EL (cell line): ENCODE data around the gene NKAIN2.
A peak's percentile ranks its signal among the peaks of the same experiment; 100 is the strongest.

Experiments used
- DNase-seq: peaks from one replicate; pipeline ENCODE4 v3.0.0-alpha.2; 2016

Gene NKAIN2

DNA sequence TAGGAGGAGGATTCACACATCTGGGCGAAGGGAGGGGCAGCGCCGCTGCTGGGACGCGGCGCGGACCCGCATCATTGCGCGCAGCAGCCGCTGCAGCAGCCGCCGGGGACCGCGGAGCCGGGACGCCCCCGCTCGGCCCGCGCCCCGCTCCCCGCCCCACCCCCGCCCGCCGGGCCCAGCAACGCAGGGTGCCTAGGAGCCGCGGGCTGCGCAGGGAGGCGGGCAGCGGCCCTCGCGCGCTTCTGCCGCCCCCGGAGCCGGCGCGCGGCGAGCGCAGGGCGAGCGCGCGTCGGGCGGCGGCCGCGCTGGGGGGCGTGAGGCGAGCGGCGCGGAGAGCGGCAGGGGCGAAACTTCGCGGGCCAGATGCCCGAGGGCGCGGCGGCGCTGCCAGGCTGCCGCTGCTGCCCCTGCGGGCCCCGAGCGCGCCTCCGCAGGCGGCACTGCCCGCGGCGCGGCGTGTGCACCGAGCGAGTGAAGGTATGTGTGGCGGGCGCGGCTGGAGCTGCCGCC is at the start of gene NKAIN2:
TSS of gene NKAIN2 (plus strand) at position 362 of the 510 bp plus-strand sequence.
- DNase-seq, result no peak

GRCh38 chr6:123759472-123759871 is 44.2 kb upstream of the NKAIN2 start:
- no peak for DNase-seq

DNA sequence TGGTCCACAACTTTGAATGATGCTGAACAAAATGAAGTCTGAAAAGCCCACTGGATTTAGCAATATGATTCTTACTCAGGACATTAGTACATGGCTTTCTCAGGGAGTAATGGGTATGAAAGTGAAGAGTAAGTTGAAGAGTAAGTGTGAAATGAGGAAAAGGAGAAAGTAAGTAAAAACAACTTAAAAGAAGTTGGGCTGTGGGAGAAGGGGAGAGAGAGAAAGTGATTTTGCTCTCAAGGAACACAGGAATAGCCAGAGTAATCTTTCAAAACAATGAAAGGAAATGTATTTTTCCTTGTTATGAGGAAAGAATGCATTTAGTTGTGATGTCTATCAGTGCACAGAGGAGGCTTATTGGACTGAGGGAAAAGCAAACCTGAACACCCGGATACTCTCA is 39.8 kb upstream of the NKAIN2 start:
- DNase-seq, result no peak

- no peak for DNase-seq
These were observed 38.9 kb upstream of the NKAIN2 start for GRCh38 chr6:123764722-123765121.

DNA sequence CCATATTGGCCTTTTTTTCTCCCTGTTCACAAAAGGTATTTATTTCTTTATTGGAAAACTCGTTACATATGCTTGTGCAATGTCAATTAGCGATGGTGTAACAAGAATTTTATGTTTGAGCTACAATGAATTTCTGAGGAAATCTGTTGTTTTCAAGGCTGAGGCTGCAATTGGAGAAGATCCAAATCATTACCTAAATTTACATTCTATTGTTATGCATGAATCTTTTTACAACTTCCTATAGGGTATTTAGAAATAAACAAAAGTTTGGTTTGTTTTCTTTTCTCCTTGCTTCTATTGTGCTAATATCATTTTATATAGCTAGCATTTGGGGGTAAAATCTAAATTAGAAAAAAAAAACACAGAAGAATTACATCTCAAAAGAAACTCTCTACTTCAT is 34.7 kb upstream of the NKAIN2 start:
- no peak for DNase-seq

- no peak for DNase-seq
These were observed 34.2 kb upstream of the NKAIN2 start for GRCh38 chr6:123769431-123769830.

DNA sequence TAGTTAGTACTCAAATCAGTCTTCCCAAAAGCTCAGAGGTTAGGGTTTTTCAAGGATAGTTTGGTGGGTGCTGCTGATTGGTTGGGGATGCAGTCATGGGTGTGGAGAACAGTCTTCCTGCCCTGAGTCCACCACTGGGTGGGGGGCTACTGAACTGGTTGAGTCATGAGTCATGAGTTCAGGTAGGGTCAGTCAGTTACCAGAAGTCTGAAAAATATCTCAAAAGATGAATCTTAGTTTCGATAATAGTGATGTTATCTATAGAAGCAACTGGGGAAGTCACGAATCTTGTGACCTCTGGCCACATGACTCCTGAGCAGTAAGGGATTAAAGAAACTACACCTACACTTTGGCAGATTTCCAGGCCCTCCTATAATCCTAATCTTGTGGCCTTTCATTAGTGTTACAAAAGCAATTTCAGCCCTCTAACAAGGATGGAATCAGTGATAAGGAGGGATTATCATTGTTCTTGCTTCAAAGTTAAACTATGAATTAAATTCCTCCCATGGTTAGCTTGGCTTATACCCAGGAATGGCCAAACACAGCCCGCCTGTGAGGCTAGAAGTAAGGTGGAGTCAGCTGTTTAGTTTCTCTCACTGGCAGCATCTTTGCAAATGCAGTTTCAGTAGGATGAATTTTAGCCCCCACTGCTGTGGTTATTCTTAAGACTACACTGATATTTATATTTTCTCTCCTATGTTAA is 33.3 kb upstream of the NKAIN2 start:
- no peak for DNase-seq

DNA sequence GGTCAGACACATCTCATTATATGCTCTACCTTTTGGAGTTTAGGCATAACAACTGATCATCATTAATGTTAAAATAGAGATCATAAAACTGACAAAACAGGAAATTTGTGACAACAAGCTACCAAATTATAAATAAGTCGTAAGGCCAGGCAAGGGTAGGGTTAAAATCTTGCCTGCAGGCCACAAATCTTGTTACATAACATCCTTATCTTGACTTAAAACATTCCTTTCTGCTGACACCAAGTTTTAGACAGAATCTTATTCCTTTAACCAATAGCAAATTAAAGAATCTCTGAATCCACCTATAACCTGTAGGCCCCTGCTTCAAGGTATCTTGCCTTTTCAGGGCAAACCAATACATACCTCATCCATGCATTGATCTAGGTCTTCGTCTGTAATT is 32.5 kb upstream of the NKAIN2 start:
- no peak for DNase-seq

DNA sequence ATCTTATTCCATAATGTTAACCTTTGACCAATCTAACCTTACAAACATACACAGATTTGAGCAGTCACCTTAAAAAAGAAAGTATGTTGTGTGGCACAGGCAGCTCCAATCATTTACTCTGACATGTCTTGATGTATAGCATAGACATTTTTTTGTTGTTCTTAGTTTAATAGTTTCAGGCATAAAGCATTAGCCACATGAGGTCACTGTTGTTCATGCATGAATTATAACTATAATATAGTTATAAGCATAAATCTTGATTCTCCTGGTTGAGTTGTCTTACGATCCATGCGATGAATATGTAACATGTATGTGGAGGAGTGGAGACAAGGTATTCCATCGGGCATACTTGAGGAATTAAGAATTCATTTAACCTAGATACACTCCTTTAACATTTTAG is 26.1 kb upstream of the NKAIN2 start:
- no peak for DNase-seq

GRCh38 chr6:123780021-123780420 is 23.6 kb upstream of the NKAIN2 start:
- DNase-seq, result no peak

- no peak for DNase-seq
These were observed 19.3 kb upstream of the NKAIN2 start for GRCh38 chr6:123784330-123784729.

DNA sequence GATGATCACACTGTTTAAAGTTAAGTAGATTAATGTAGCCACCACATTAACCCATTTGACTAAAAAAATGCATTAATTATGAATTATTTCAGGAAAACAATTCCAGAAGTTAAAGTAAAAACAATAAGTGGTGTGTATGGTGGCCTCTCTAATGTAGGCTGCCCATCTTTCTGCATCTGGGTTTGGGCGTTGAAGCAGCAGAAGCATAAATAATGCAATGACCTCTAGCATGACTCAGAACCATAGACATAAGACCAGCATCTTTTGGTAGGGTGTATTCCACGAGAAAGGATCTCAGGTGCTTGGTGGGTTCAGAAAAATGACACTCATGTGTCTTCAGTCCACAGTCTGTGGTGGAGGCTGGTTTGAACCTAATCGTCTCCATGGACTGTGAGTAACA is 18.6 kb upstream of the NKAIN2 start:
- DNase-seq, result no peak

DNA sequence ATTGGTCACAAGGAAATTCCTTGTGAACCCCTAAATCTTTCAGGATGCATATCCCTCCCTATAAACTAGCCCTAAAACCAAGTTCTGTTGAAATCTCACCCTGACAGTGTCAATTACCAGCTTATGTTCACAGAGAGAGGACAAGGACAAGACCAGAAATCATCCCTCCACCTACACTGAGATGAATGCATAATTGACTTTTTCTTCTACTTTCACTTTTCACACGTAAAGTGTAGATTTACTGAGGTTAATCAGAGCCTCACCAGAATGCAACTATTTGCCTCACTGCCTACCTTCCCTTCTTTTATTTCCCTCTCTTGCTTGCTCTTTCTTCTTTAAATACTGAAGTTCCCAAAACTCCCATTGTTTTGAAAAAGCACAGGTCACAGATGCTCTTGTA is 15.3 kb upstream of the NKAIN2 start:
- DNase-seq, result no peak

- no peak for DNase-seq
These were observed 9.5 kb upstream of the NKAIN2 start for GRCh38 chr6:123794190-123794589.

DNA sequence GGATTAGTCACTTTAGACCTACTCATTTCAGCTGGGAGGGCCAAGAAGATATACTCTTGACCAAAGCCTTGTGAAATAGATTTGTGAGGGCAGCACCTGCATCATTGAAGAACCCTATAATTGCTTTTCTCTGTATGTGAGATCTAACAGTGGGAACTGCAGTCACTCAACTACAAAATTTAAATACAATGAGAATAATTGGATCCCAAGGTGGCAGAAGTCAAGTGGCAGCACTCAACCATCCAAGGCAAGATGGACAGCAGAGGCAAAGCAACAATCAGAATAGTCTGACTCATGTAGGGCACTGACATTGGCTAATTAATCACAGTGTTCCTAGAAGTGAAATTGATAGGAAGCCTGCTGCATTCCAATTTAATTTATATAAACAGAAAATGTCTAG is 8.9 kb upstream of the NKAIN2 start:
- DNase-seq, result no peak

DNA sequence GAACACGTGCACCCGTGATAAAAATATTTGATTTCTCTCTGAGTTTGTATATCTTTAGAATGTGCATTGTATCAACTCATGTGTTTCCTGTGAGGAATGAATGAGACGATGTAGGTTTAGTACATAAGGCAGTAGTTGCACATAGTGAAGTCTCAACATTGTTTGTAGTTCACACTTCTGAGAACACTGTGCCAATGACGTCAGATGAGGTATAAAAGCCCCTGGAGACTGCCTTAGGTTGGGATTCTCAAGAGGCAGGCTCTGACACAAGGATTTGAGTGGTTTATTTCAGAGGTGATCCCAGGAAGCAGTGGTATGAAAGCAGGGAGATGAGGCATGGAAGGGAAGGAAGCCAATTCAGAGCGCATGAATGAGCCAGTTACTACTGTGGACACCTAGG is 2.6 kb upstream of the NKAIN2 start:
- DNase-seq, result no peak

DNA sequence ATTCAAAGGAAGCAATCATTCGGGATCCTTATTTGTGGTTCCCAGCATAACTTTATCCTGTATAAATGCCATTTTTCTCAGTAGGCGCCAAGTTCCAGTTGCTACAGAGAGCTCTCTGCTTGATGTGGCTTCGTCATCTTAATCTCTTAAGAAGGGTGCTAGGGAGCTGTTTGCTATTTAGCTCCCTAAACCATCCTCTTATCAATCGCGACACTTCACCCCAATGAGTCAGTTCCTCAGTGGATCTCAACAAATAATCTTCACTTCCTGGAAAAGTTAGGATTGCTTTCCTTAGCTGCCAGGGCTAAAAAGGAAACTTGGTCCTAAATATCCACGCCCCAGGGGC is 1.3 kb upstream of the NKAIN2 start:
- no peak for DNase-seq

DNA sequence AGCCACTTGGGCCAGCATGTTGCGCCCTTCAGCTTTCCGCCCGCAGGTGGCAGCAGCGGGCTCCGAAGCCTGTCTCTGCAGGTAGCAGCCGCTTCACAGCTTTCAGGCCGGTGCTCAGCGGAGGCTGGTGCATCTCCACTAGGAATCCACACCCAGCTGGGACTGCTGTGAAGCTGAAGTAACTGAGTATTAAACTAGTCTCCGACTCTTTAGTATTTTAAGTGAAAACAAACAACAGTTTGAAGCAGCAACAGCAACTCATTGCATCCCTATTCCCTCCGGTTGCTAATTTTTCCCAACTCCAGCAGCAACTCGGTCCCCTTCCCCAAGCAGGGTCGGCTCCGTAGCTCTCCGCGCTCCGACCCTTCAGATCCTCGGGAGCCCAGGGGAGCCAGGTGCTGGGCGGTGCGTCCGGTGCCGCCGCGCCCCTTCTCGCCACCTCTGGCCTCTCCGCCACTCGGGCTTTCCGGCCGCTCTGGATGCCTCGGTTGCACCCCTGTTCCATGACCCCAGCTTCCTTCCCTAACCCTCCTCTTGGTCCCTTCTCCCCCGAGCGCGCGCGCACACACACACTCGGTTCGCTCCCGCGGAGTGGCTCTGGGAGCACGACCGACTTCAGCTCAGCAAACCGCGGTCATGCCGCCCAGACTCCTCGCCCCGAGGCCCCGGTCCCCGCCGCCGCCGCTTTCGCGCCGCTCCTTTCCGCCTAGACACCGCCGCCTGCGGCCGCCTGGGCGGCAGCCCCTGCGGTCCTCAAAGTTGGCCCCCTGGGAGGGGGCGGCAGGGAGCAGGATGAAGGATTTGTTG is 765 bp upstream of the NKAIN2 start:
- DNase-seq, result peak; percentile 63

GRCh38 chr6:123804014-123804786 is 535 bp downstream of the NKAIN2 start:
- DNase-seq, result no peak

- DNase-seq, result no peak
These were observed 1.3 kb downstream of the NKAIN2 start for GRCh38 chr6:123804787-123805540.

- no peak for DNase-seq
These were observed 2.3 kb downstream of the NKAIN2 start for GRCh38 chr6:123805921-123806320.

DNA sequence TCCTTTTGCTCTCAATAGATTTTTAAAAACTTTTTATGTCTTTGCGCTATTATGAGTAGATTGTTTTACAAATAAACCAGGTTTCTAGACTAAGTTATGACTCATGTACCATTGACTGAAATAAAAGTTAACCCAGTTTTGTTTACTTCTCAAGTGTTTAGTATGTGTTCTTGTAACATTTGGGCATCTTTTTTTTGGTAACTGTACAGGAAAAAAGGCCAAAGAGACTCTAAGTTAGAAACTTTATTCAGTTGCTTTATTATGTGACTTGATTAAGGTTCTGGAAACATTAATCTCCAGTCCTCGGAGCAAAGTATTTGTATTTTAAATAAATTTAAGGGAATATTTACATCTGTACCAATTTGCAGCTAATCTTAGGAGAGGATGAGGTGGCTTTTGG is 2.9 kb downstream of the NKAIN2 start:
- no peak for DNase-seq

DNA sequence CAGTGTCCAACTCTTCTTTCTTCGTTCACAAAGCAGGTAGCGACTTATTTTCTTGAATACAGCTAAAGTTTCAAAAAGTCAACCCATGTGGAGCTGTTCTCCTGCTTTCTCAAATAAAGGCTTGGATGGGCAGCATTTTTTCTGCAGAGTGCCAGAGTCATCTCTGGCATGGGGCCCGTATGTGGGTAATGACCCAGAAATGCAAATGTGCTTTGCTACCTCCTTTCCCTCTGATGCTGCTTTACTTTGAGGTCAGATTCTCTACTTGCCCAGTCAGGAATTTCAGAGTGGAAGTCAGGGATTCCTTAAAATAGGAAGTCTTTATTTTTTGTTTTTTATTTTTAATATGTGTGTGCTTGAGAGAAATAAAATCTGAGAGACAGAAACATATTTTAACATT is 4.9 kb downstream of the NKAIN2 start:
- no peak for DNase-seq
